ENCODE measurements around the gene UBE2L6.

The UBE2L6 gene

DNA sequence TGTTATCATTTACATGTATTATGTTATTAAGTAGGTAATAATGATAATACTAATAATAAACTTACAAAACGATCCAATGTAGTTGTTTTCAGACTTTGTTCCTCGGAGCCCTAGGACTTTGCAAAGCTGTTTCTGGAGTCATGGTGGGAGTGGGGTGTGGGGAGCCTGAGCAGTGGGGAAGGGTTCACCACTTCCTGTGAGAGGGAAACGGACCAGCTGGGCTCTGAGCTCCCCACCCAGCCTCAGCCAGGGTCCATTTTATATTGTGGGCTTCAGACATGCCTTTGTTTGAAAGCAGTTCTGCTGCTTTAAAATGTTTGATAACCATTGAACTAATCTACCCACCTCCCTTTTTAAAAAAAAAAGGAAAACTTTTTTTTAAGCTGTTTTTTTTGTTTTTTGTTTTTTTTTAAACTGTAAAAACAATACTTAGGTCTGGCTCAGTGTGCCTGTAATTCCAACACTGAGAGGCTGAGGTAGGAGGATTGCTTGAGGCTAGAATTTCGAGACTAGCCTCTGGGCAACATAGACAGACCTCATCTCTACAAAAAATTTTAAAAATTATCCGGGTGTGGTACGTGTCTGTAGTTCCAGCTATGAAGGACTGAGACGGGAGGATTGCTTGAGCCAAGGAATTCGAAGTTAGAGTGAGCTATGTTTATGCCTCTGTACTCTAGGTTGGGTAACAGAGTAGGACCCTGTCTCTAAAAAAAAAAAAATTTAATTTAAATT lies 37.0 kb upstream of the UBE2L6 start:
- TF ChIP-seq POLR2AphosphoS5 (IDR thresholded peaks at IDR 0.05; ENCODE audit: low read depth, low read length) (no peak), SIN3A (IDR thresholded peaks at IDR 0.05; ENCODE audit: borderline replicate concordance, insufficient read depth, low read length) (no peak), TAF1 (IDR thresholded peaks at IDR 0.05; ENCODE audit: borderline replicate concordance, insufficient read depth, low read length) (no peak), FOXP2 (optimal IDR thresholded peaks at IDR 0.05; ENCODE audit: borderline replicate concordance, extremely low read depth, extremely low read length, insufficient read depth) (no peak)
- TF ChIP-seq, protein P1, sequence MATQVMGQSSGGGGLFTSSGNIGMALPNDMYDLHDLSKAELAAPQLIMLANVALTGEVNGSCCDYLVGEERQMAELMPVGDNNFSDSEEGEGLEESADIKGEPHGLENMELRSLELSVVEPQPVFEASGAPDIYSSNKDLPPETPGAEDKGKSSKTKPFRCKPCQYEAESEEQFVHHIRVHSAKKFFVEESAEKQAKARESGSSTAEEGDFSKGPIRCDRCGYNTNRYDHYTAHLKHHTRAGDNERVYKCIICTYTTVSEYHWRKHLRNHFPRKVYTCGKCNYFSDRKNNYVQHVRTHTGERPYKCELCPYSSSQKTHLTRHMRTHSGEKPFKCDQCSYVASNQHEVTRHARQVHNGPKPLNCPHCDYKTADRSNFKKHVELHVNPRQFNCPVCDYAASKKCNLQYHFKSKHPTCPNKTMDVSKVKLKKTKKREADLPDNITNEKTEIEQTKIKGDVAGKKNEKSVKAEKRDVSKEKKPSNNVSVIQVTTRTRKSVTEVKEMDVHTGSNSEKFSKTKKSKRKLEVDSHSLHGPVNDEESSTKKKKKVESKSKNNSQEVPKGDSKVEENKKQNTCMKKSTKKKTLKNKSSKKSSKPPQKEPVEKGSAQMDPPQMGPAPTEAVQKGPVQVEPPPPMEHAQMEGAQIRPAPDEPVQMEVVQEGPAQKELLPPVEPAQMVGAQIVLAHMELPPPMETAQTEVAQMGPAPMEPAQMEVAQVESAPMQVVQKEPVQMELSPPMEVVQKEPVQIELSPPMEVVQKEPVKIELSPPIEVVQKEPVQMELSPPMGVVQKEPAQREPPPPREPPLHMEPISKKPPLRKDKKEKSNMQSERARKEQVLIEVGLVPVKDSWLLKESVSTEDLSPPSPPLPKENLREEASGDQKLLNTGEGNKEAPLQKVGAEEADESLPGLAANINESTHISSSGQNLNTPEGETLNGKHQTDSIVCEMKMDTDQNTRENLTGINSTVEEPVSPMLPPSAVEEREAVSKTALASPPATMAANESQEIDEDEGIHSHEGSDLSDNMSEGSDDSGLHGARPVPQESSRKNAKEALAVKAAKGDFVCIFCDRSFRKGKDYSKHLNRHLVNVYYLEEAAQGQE (IDR thresholded peaks at IDR 0.05; ENCODE audit: insufficient read depth in 1 of 2, low read depth in 2 of 2, low read length in 2 of 2) = no peak

DNA sequence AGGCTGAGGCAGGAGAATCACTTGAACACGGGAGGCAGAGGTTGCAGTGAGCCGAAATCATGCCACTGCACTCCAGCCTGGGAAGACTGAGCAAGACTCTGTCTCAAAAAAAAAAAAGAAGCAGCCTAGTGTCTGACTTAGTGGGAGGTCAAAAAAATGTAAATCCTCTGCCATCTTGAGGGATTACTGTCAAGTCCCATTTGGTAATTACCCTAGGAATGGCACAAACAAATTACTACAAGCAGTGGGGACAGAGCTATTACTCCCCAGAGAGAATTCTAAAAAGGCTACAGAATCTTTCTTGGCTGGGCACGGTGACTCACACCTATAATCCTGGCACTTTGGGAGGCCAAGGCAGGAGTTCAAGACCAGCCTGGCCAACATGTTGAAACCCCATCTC lies 33.8 kb upstream of the UBE2L6 start:
- TF ChIP-seq, protein P1 (IDR thresholded peaks at IDR 0.05; ENCODE audit: insufficient read depth in 1 of 2, low read depth in 2 of 2, low read length in 2 of 2) = no peak
- TF ChIP-seq SIN3A (IDR thresholded peaks at IDR 0.05; ENCODE audit: borderline replicate concordance, insufficient read depth, low read length) (no peak), TAF1 (IDR thresholded peaks at IDR 0.05; ENCODE audit: borderline replicate concordance, insufficient read depth, low read length) (no peak), FOXP2 (optimal IDR thresholded peaks at IDR 0.05; ENCODE audit: borderline replicate concordance, extremely low read depth, extremely low read length, insufficient read depth) (no peak), POLR2AphosphoS5 (IDR thresholded peaks at IDR 0.05; ENCODE audit: low read depth, low read length) (no peak)

DNA sequence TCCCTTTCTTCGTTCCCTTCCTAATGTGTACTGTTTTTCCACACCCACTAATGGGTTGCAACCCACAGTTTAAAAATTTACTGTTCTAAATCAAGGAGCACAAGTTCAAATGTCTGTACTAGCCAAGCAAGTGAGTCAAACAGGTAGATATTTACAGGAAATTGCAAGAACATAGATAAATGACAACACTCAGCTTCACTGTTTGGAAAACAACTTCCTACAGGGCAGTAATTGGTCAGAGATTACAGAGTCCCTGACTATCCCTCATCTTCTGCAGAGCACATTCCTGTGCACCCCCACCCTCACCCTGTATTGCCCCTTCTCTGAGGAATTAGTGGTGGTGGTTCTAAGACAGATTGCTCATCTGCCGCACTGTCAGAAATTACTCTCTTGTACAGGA lies 31.9 kb upstream of the UBE2L6 start:
- TF ChIP-seq SIN3A (IDR thresholded peaks at IDR 0.05; ENCODE audit: borderline replicate concordance, insufficient read depth, low read length) (no peak), FOXP2 (optimal IDR thresholded peaks at IDR 0.05; ENCODE audit: borderline replicate concordance, extremely low read depth, extremely low read length, insufficient read depth) (no peak), TAF1 (IDR thresholded peaks at IDR 0.05; ENCODE audit: borderline replicate concordance, insufficient read depth, low read length) (no peak)
- TF ChIP-seq, protein P1 (IDR thresholded peaks at IDR 0.05; ENCODE audit: insufficient read depth in 1 of 2, low read depth in 2 of 2, low read length in 2 of 2) = no peak

DNA sequence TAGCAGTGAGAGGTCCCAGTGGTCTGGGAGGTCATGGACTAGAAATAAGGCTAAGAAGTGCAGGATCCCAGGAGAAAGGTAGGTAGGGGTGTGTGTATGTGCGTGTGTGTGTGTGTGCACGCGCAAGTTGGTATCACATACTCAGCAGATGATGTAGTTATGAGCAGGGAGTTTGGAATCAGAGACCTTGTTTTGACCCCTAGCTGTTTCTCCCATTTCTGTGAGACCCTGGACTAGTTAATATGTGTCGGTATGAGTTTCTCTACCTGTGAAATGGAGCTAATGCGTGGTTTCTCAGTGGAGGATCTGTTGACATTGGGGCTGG lies 31.3 kb upstream of the UBE2L6 start:
- TF ChIP-seq FOXP2 (optimal IDR thresholded peaks at IDR 0.05; ENCODE audit: borderline replicate concordance, extremely low read depth, extremely low read length, insufficient read depth) (no peak), TAF1 (IDR thresholded peaks at IDR 0.05; ENCODE audit: borderline replicate concordance, insufficient read depth, low read length) (no peak), SIN3A (IDR thresholded peaks at IDR 0.05; ENCODE audit: borderline replicate concordance, insufficient read depth, low read length) (no peak), POLR2AphosphoS5 (IDR thresholded peaks at IDR 0.05; ENCODE audit: low read depth, low read length) (no peak)
- TF ChIP-seq, protein P1 (IDR thresholded peaks at IDR 0.05; ENCODE audit: insufficient read depth in 1 of 2, low read depth in 2 of 2, low read length in 2 of 2) = no peak
